Measurements from ENCODE around the gene GLRA2. TPM values are rescaled to one million over a fixed set of nuclear protein-coding genes. Genes with fewer than 3 reads are reported as not detected.

Gene GLRA2
- polyA plus RNA-seq (2011; rRNA removed) (not detected in 2 replicates), polyA minus RNA-seq (2011; rRNA and poly(A)+ RNA removed) (not detected in 2 replicates)

GRCh38 chrX:14529290-14529989 is at the start of gene GLRA2:
Gene GLRA2, plus strand, starts transcription at chrX:14529536. Its CDS starts 522 bp downstream, at chrX:14530058.
- TF ChIP-seq CTCF (IDR thresholded peaks at IDR 0.05; ENCODE audit: insufficient read depth, low read depth, low read length): no peak
- CTCF ChIA-PET: interaction anchor here (0.6 to 1.4 kb wide), 6 partner anchors 33 to 446 kb away, joined by 3 to 4 read pairs (median 3); no protein-coding TSS in a partner anchor
- Histone ChIP-seq H3K36me3 (ENCODE audit: control insufficient read depth, insufficient read depth, low read length) (no peaks in the 10 kb centered on the region), H3K27me3 (ENCODE audit: control insufficient read depth, insufficient read depth, low read length) (no peaks in the 10 kb centered on the region), H3K4me3 (ENCODE audit: low read depth, low read length) (peak within 1 kb of the TSS; percentile 36)
- no peak for DNase-seq (ENCODE audit: low read depth)
- POLR2A ChIA-PET: no interaction called here

- ChIA-PET CTCF (interaction anchor here (1.2 kb wide), 1 partner anchor 12 kb away, joined by 4 read pairs; no protein-coding TSS in a partner anchor), POLR2A (no interaction called here)
- Histone ChIP-seq H3K36me3 (ENCODE audit: control insufficient read depth, insufficient read depth, low read length) (no peaks in the 10 kb centered on the region), H3K4me3 (ENCODE audit: low read depth, low read length) (no peak overlapping the region), H3K27me3 (ENCODE audit: control insufficient read depth, insufficient read depth, low read length) (no peaks in the 10 kb centered on the region)
- no peak for DNase-seq (ENCODE audit: low read depth)
- TF ChIP-seq CTCF (IDR thresholded peaks at IDR 0.05; ENCODE audit: insufficient read depth, low read depth, low read length): no peak
These were observed 39.9 kb upstream of the GLRA2 start for GRCh38 chrX:14489437-14489836.

- Histone ChIP-seq H3K36me3 (ENCODE audit: control insufficient read depth, insufficient read depth, low read length) (no peaks in the 10 kb centered on the region), H3K4me3 (ENCODE audit: low read depth, low read length) (no peak overlapping the region), H3K27me3 (ENCODE audit: control insufficient read depth, insufficient read depth, low read length) (no peaks in the 10 kb centered on the region)
- DNase-seq (ENCODE audit: low read depth): no peak
- POLR2A ChIA-PET: no interaction called here
- CTCF ChIA-PET: interaction anchor here (1.2 kb wide), 1 partner anchor 11 kb away, joined by 3 read pairs; no protein-coding TSS in a partner anchor
- no peak for TF ChIP-seq CTCF (IDR thresholded peaks at IDR 0.05; ENCODE audit: insufficient read depth, low read depth, low read length)
These were observed 37.6 kb upstream of the GLRA2 start for GRCh38 chrX:14491689-14492088.

- no peak for DNase-seq (ENCODE audit: low read depth)
- ChIA-PET CTCF (interaction anchor here (1.5 kb wide), 1 partner anchor 32 kb away, joined by 4 read pairs; no protein-coding TSS in a partner anchor), POLR2A (no interaction called here)
- Histone ChIP-seq H3K4me3 (ENCODE audit: low read depth, low read length) (peak overlapping the region; percentile 19), H3K36me3 (ENCODE audit: control insufficient read depth, insufficient read depth, low read length) (no peaks in the 10 kb centered on the region), H3K27me3 (ENCODE audit: control insufficient read depth, insufficient read depth, low read length) (no peaks in the 10 kb centered on the region)
- no peak for TF ChIP-seq CTCF (IDR thresholded peaks at IDR 0.05; ENCODE audit: insufficient read depth, low read depth, low read length)
These were observed 32.7 kb upstream of the GLRA2 start for GRCh38 chrX:14496674-14497073.

GRCh38 chrX:14497184-14497666 is 32.1 kb upstream of the GLRA2 start:
- Histone ChIP-seq H3K4me3 (ENCODE audit: low read depth, low read length) (peak overlapping the region; percentile 22), H3K27me3 (ENCODE audit: control insufficient read depth, insufficient read depth, low read length) (no peaks in the 10 kb centered on the region), H3K36me3 (ENCODE audit: control insufficient read depth, insufficient read depth, low read length) (no peaks in the 10 kb centered on the region)
- TF ChIP-seq CTCF (IDR thresholded peaks at IDR 0.05; ENCODE audit: insufficient read depth, low read depth, low read length): no peak
- no peak for DNase-seq (ENCODE audit: low read depth)
- ChIA-PET POLR2A (no interaction called here), CTCF (interaction anchor here (1.2 to 1.5 kb wide), 2 partner anchors 10 to 31 kb away, joined by 4 read pairs; no protein-coding TSS in a partner anchor)
